IPS DF 4.7 (cell line): ENCODE measurements around the gene PLCB1.

Experiments
- DNase-seq: peaks from one replicate; pipeline ENCODE4 v3.0.0-alpha.2; 2013; ENCODE audit warnings: low spot score; ENCODE audit errors: extremely low read depth

PLCB1 gene

DNA sequence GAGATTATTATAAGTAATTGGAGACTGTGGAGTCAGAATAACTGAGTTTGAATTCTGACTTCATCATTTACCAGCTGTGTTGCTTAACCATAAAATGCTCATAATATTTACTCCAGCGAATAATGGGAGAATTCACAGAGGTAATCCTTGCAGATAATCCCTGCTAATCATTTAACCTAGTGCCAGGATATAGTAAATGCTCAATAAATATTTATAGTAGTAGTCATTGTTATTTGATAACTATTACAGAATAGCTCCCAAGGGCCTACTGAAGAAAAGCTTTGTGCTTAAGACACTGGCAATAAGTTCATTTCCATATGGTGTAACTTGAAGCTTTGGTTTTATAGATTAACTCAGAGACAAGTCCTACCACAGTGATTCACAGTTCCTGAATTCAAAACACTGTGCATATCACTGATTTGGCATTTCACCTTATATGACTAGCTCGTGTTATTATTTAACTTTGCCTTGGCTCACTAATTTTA, 728.0 kb downstream of the PLCB1 start:
- no peak for DNase-seq

GRCh38 chr20:8862092-8862491, 730.0 kb downstream of the PLCB1 start:
- no peak for DNase-seq

DNA sequence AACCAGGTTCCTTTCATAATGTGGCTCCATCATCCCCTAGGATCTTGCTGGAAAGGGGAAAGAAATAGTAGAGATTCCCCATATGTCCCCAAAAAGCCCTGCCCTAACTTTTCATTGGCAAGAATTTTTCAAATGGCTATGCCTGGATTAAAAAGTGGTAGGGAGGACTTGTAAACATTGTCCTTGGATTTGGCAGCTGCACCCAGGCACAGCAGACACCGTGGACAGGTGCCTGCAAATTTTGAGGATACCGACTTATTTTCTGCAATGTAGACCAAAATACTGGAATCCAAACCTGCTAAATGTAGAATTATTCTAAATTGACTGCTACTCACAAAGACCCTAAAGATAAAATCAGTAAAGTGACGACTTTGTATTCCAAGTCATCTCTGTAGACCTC, 733.6 kb downstream of the PLCB1 start:
- DNase-seq: no peak

DNA sequence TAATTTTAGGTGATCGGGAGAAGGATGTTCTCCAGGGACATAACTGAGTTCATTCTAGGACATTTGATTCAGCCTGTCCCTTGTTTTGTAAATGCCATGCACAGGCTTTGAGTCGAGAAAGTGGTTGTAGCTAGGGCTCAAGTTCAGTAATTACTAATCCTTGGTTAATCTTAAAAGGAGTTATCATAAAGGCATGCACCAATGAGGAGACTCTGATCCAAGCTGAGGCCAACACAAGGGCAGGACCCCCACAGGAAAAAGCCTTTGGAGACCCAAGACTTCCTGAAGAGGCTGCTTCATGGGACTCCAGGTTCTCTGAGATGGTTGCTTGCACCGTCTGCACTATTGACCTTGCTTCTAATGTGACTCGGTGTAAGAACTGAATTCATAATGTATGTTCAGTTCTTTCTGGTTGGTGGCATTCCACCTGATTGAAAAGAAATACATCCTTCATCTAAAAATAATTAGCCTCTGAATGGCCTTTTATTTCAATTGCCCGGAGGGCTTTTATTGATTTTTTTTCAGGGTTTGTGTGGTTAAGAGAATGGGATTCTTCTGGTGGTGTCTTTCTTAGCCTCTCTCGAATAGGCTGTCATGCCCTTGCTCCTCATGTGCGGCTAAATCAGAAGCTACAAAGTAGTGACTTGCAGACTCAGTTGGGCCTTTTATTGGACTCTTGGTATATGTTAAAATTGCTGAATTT, 735.1 kb downstream of the PLCB1 start:
- DNase-seq: no peak

DNA sequence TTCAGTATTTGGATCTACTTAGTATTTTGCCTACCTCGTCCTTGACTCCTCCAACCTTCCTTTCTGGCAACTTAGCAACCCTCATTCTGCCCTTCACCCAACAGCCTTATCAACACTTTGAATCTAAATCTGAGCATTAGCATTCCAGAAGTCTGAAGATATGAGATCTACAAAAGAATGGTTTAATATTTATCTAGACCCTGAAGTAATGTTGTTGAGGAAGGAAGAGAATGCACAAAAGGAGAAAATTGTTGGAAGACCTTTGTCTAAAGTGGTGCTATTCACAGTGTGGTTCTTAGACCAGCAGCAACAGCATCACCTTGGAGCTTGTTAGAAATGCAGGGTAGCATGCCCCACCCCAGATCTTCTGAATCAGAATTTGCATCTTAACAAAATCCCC, 738.6 kb downstream of the PLCB1 start:
- no peak for DNase-seq

DNA sequence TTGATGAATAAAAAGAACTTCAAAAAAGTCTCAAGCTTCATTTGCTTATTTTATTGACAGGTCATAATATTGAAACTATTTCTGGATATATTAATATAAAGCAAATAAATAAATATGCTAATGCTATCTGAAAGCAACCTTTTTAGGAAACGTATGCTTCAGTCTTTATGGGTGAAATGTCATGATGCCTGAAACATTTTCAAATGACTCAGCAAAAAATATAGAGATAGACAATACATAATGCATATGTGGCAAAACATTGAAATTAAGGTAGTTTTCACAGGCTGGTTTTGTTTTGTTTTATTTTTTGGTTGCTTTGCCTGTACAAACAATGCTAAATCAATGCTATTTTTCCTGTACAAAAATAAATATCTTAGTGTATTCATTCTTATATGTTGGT, 742.4 kb downstream of the PLCB1 start:
- no peak for DNase-seq

- no peak for DNase-seq
Observed at GRCh38 chr20:8875586-8875985, 743.5 kb downstream of the PLCB1 start.

DNA sequence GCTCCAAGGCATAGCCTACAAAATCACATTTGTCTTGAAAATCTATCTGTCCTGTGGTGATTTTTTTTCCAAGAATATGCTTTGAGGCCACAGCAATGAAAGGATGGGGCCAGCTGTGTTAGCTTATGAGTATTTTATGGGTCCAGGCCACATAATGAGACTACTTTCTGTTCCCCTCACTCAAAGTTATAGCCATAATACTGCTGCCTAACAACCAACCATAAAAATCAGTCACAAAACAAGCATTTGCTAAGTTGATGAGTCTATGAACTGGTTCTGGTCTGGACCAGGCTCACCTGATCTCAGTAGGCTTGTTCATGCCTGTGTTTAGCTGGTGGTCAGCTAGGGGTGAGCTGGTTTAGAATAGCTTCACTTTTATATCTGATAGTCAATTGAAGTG, 744.3 kb downstream of the PLCB1 start:
- DNase-seq: no peak

- DNase-seq: no peak
Observed at GRCh38 chr20:8877294-8877693, 745.2 kb downstream of the PLCB1 start.

DNA sequence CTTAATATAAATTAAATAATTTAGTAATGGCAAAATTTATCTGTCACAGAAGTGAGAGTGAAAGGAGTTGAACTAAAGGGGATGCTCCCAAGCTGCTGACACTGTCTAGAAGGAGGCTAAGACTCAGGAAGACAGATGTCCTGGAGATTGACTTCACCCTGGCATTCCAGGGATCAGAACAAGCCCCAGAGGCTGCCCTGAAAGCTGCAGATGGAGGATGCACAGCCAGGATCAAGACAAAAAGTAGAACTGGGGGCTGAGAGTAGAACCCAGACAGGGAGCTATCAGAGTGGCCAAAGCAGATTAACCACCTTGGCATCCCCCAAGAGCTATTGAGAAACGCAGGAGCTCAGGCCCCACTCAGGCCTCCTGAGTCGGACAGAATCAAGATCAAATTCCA, 747.6 kb downstream of the PLCB1 start:
- DNase-seq: no peak

DNA sequence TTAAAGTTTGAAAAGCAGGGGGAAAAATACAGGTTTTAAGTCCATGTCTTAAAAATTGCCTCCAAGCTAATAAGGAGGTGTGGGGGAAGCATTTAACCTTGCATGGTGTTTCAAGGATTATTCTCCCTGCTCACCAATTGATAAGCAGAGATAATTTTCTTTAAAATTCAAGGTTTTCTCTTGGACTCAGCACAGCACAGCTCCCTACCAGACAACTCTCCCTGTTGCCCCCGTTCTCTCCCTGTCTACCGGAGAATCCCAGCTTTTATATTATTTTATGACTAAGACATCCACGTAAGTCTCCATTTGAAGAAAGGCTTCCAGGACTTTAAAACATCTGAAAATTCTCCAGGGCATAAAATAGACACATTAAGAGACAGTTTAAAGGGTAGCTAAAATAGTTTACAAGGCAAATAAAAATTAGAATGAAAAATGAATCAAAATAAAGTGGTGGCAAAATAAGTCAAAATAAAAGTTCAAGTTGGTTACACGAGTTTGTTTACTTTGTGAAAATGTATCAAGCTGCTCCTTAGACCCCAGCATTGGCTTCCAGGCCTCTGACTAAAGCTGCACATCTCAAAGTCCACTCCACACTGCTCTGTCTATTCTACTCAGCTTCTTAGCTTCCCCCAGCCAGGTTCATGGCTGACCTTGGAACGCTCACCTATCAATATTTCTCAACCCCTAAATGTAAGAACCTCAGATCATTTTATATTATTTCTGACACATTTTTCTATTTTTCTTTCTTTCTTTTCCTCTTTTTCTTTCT, 748.2 kb downstream of the PLCB1 start:
- no peak for DNase-seq

GRCh38 chr20:8891039-8891438, 759.0 kb downstream of the PLCB1 start:
- DNase-seq: no peak

- DNase-seq: no peak
Observed at GRCh38 chr20:8895472-8895871, 763.4 kb downstream of the PLCB1 start.

DNA sequence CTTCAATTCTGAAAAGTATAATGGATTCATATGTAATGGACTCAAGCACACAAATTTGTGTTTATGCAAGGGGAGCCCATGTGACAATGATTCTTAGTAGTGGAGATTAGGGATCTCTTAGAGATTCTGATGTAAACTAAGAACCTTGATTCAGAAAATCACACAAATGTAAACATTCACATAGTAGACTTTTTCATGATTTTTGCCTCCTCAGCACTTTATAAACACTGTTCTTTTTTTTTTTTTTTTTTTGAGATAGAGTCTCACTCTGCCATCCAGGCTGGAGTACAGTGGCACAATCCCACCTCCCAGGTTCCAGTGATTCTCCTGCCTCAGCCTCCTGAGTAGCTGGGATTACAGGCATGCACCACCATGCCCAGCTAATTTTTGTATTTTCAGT, 766.8 kb downstream of the PLCB1 start:
- DNase-seq: no peak

DNA sequence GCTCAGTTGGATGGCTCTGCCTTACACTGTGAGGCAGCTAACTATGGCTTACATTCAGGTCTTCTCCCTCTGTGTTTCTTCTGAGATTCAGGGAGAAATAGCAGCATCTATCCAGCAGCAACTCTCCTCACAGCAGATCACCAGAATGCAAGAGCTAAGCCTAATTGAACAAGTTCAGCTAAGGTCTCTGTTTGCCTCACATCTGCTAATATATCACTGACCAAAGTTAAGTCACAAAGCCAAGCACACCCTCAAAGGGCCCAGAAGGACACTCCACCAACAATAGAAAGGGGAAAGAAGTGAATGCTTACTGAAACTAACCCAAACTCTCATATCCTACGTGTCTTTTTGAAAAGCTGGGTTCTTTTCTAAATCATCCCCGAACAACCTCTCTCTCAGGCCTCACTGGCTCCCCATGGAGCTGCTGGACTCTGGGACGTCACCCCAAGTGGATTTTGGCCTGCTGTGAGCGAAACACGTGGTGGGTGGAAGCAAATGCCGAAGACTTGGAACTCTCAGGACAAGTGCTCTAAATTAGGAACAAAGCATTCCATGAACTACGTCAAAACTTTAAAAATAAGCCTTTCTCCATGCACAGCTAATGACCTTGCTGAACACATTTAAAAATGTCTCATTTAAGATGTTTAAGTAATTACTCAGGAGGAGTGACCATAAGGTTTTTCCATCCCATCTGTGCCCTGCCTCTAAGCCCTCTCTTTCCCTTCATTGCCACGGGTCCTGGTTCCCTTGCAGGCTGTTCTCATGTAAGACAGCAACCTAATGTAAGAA, 769.4 kb downstream of the PLCB1 start:
- no peak for DNase-seq

DNA sequence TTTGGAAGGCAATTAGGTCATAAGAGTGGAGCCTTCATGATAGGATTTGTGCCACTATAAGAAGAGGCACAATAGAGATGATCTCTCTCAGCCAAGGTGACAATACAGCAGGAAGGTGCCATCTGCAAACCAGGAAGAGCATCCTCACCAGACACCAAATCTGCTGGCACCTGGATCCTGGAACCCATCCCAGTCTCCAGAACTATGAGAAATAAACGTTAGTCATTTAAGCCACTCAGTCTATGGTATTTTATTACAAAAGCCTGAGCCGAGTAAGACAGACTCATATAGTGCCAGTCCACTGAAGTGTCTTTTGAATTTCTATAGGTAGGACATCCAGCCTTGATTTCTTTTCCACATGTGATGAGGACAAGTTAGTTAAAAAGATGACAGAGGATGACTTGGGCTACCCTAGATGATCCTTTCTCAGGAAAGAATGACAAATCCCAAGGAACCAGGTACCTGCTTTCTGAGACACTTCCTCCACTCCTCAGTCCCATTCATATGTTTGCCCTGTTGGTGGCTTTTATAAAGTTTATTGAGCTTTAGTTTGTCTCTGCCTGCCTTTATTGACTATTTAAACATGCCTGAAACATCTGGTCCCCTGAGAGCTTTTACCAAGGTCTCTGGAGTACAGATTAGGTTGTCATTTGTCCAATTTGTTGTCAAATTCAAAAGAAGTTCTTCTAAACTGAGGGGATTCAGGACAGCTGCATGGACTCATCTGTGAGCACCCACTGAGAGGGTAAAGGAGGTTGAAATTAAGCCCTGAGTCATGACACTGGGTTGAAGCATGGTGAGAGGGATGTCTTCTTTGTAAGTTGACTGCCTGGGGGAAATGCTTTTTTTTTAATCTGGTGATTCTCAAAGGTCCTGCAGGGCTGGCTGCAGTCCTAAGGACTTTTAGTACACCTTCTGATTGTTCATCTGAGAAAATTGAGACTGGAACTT, 771.9 kb downstream of the PLCB1 start:
- no peak for DNase-seq

DNA sequence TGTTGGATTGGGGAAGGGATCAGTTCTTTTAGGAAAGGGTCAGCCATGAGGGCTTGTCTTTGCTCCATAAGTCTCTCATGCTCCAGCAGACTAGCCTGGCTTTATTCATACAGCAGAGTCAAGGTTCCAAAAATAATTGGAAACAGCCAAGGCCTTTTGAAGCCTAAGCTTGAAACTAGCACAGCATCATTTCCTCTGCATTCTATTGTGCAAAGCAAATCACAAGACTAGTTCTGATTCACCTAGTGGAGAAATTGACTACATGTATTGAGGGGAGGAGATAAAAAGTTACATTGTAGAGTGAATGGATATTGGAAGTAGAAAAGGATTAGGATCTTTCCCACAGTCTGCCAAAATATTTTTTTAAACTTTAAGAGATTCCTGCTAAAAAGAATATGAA, 777.5 kb downstream of the PLCB1 start:
- no peak for DNase-seq

DNA sequence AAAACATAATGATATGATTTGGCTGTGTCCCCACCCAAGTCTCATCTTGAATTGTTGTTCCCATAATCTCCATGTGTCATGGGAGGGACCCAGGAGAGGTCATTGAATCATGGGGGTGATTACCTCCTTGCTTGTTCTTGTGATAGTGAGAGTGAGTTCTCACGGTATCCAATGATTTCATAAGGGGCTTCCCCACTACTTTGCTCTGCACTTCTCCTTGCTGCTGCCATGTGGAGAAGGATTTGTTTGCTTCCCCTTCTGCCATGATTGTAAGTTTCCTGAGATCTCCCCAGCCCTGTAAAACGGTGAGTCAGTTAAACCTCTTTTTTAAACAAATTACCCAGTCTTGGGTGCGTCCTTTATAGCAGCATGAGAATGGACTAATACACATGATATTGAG, 780.0 kb downstream of the PLCB1 start:
- no peak for DNase-seq

DNA sequence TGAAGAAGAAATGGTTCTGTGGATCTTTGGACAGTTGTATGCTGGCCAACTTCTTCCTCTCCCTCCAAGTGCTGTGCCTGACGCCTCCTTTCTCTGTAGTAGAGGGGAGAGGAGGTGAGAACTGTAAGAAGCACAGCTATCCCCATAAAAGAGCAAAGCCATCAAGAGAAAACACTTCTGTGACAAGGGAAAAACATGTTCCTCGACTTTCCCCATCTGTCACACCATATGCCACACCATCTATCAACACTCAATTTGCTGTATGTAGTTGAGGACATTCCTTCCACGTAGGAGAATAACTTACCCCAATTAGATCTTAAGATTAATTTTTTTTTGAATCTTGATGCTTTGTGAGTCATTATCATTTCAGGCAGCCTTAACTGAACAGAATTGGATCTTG, 780.7 kb downstream of the PLCB1 start:
- no peak for DNase-seq

DNA sequence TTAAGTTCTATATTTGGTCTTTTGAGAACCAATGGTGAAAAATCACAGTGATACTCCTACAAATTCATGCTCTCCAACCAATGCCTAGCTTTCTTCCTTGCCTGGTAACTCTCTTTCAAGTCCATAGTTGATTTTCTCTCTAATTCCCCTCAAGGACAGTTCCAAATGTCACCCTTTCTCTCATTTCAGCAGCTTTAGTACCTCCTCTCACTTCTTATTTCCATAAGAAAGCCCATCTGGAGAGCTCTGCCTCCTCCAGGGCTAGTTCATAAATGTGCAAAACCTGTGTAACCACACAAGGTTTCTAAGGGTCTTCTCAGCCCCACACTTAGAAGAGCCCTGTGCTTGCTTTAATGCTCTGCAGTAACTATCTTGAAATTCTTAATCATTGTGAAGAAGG, 781.4 kb downstream of the PLCB1 start:
- no peak for DNase-seq

- DNase-seq: no peak
Observed at GRCh38 chr20:8914421-8914820, 782.4 kb downstream of the PLCB1 start.
